Chondrocyte (in vitro differentiated cells): ENCODE results near the gene CEP95. TPM values are rescaled to one million over a fixed set of nuclear protein-coding genes. Genes with fewer than 3 reads are reported as not detected.
A peak's percentile ranks its signal among the peaks of the same experiment; 100 is the strongest.

Source experiments
- DNase-seq: peaks from one replicate; pipeline ENCODE4 v3.0.0; 2021; ENCODE audit warnings: mixed read lengths, low spot score
- H3K27ac Mint-ChIP-seq: one replicate; pipeline ENCODE4 v1.8.0; 2021; ENCODE audit warnings: mild to moderate bottlenecking, moderate library complexity, mixed read lengths; ENCODE audit not compliant: unreplicated experiment
- H3K27me3 Mint-ChIP-seq: 2 replicates; pipeline ENCODE4 v1.8.0; 2021; ENCODE audit warnings: low read depth, mixed read lengths
- H3K36me3 Mint-ChIP-seq: 2 replicates; pipeline ENCODE4 v1.8.0; 2021; ENCODE audit warnings: low read depth, mixed read lengths
- H3K4me1 Mint-ChIP-seq: 2 replicates; pipeline ENCODE4 v1.8.0; 2021; ENCODE audit warnings: low read depth, mild to moderate bottlenecking, mixed read lengths
- H3K4me3 Mint-ChIP-seq: one replicate; pipeline ENCODE4 v1.8.0; 2021; ENCODE audit warnings: mild to moderate bottlenecking, moderate library complexity, mixed read lengths; ENCODE audit not compliant: unreplicated experiment
- H3K9me3 Mint-ChIP-seq: 2 replicates; pipeline ENCODE4 v1.8.0; 2021; ENCODE audit warnings: low read depth, mixed read lengths
- total RNA-seq: library from RNA; stranded (reverse); gene quantifications from 3 replicates; pipeline ENCODE4 v1.2.1, GENCODE V29; 2021
- TF ChIP-seq, protein P1 (sequence below): fragments of 200-600 bp; sonication (generic); IDR thresholded peaks from 2 replicates; pipeline ENCODE4 v1.5.0; 2021; ENCODE audit warnings: antibody characterized with exemption, mild to moderate bottlenecking, moderate library complexity

CEP95 gene
- total RNA-seq, 1 donor from 2014 or later = 29.6 TPM

DNA sequence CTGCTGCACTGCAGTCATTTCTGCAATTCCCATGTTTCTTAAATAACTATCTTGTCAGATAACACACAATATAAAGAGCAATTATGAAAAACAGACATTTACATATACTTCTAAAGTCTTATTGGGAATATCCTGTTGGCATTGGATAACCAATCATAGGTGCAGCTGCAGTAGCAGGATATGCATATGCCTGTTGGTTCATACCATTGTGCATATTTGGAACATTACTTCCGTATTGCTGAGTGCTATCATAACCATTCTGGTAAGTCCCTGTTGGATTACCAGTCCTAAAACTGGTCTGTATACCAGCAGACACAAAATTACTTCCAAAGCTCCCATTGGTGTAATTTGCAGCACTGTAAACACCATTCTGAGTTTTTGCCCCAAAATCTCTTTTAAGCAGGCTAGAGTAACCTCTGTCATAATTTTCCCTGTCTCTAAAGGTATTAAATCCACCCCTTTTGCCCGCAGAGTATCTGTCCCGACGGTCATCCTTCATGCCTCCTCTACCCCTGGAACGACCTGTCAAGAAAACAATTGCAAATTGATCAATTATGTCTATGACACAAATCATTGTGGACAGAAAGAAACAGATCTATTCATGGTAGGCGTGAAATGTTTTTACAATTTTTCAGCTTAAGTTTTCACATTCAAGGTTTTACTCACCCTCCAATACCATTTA, 6.8 kb upstream of the CEP95 start:
- TF ChIP-seq, protein P1, sequence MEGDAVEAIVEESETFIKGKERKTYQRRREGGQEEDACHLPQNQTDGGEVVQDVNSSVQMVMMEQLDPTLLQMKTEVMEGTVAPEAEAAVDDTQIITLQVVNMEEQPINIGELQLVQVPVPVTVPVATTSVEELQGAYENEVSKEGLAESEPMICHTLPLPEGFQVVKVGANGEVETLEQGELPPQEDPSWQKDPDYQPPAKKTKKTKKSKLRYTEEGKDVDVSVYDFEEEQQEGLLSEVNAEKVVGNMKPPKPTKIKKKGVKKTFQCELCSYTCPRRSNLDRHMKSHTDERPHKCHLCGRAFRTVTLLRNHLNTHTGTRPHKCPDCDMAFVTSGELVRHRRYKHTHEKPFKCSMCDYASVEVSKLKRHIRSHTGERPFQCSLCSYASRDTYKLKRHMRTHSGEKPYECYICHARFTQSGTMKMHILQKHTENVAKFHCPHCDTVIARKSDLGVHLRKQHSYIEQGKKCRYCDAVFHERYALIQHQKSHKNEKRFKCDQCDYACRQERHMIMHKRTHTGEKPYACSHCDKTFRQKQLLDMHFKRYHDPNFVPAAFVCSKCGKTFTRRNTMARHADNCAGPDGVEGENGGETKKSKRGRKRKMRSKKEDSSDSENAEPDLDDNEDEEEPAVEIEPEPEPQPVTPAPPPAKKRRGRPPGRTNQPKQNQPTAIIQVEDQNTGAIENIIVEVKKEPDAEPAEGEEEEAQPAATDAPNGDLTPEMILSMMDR = no peak
- no peaks in the 10 kb centered on the region for H3K27me3 Mint-ChIP-seq
- peaks cover 57% of the 10 kb centered on the region for H3K36me3 Mint-ChIP-seq
- H3K4me3 Mint-ChIP-seq = no peak overlapping the region
- peak overlapping the region; percentile 83 for H3K27ac Mint-ChIP-seq
- no peak for DNase-seq
- no peaks in the 10 kb centered on the region for H3K9me3 Mint-ChIP-seq
- H3K4me1 Mint-ChIP-seq = peaks cover 88% of the 10 kb centered on the region

DNA sequence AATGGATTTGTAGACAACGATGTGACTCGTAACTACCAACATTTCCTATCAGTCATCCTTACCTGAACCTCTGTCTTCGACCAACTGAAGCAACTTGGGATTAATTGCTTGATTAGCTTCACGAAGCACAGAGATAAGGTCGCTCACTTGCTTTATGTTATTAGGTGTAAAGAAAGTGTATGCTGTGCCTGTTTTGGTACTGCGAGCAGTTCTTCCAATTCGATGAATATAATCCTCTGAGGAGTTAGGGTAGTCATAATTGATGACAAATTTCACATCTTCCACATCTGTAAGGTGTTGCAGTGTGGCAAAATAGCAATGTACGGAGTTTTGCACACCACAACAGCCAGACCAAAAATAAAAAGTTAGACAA, 6.3 kb upstream of the CEP95 start:
- H3K4me1 Mint-ChIP-seq = peaks cover 86% of the 10 kb centered on the region
- TF ChIP-seq, protein P1 = no peak
- peaks cover 61% of the 10 kb centered on the region for H3K36me3 Mint-ChIP-seq
- no peaks in the 10 kb centered on the region for H3K9me3 Mint-ChIP-seq
- DNase-seq = no peak
- H3K27me3 Mint-ChIP-seq = no peaks in the 10 kb centered on the region
- peak overlapping the region; percentile 83 for H3K27ac Mint-ChIP-seq
- H3K4me3 Mint-ChIP-seq = no peak overlapping the region

DNA sequence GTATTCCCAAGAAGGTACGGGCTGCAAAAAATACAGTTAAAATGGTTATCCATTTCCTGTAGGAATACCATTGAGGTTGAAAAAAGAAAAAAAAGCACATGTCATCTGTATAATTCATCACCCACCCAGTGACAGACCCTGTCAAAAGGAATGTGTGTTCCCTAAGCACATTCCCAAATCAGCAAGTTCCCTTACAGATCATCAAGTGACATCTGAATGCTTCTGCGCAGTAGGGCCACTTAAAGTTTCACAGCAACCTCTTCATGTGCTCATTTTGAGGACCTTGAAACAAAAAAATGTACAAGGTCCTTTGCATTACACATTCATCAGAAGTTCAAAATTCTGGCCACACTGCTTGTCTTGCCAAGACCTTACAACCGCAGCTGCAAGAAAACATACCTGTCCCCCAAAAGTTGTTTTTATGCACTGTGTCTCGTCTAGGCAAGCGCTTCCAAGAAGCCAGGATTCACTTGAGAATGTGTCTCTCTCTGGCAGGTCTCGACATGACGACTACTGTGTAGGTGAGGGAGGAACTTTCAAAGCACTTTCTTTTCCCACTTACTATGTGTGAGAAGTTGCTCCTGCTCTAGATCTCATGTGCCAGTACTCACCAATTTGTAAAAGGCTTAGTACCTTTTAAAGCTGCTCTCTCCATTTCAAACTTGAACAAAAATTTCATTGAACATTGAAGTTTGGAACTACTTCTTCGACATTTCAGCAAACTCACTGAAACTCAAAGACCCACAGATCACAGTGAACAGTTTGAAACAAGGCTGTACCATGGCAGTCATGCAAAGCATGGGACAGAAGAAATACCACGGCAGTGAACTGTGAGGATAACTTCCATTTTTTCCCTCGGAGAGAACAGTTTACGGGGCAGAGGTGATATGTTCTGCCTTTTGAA, 5.7 kb upstream of the CEP95 start:
- Mint-ChIP-seq H3K27me3 (no peaks in the 10 kb centered on the region), H3K27ac (peak overlapping the region; percentile 83), H3K4me1 (peaks cover 79% of the 10 kb centered on the region)

DNA sequence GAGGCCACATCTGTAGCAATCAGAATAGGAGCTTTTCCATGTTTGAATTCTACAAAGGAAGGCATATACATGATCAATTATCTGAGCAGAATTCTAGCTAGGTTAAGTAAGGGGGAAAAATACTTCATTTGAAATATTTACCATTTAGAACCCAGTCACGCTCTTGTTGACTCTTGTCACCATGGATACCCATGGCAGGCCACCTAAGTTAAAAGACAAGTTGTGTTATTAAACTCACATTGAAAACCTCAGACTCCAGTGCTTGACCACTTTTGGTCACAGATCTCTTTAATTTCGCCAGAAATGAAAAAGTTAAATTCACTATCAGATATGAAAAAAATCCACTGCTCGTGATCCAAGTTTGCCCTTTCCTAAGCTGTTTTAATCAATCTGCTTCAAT, 4.8 kb upstream of the CEP95 start:
- DNase-seq = no peak
- TF ChIP-seq, protein P1 = no peak
- H3K4me3 Mint-ChIP-seq = no peak overlapping the region
- peaks cover 66% of the 10 kb centered on the region for H3K36me3 Mint-ChIP-seq
- peaks cover 76% of the 10 kb centered on the region for H3K4me1 Mint-ChIP-seq
- peak overlapping the region; percentile 83 for H3K27ac Mint-ChIP-seq
- no peaks in the 10 kb centered on the region for H3K27me3 Mint-ChIP-seq
- H3K9me3 Mint-ChIP-seq = no peaks in the 10 kb centered on the region

More for the DNA sequence above, 5.7 kb upstream of the CEP95 start:
- peaks cover 66% of the 10 kb centered on the region for H3K36me3 Mint-ChIP-seq
- no peak overlapping the region for H3K4me3 Mint-ChIP-seq
- H3K9me3 Mint-ChIP-seq = no peaks in the 10 kb centered on the region
- TF ChIP-seq, protein P1 = no peak
- DNase-seq = no peak

DNA sequence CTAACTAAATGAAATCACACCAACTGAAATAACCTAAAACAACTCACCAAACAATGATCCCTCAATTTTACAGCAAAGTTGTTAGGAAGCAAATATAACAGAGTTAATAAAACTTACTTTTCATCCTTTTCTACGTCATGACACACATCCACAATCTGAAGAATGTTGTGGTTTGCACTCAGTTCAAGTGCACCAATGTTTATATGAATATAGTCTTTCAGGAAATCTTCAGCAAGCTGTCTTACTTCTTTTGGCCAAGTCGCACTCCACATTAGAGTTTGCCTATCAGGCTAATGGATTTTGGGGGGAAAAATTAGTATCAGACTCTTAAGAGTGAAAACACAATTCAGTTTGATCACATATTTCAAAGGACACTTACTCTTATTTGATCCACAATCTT, 4.0 kb upstream of the CEP95 start:
- Mint-ChIP-seq H3K4me1 (peaks cover 73% of the 10 kb centered on the region), H3K4me3 (peak overlapping the region; percentile 49)

More for the DNA sequence above, 4.0 kb upstream of the CEP95 start:
- Mint-ChIP-seq H3K36me3 (peaks cover 66% of the 10 kb centered on the region), H3K27ac (peak overlapping the region; percentile 83), H3K27me3 (no peaks in the 10 kb centered on the region), H3K9me3 (no peaks in the 10 kb centered on the region)
- TF ChIP-seq, protein P1 = no peak
- no peak for DNase-seq
